ENCODE results near the gene MRPL37.
"Not testable (repeated sequence)": the region's sequence is repeated elsewhere in the genome, so short reads cannot be mapped to it uniquely, and the experiment has no call there.

The MRPL37 gene

GRCh38 chr1:54172614-54173599, 27.1 kb upstream of the MRPL37 start:
- FAIRE-seq: no peak

DNA sequence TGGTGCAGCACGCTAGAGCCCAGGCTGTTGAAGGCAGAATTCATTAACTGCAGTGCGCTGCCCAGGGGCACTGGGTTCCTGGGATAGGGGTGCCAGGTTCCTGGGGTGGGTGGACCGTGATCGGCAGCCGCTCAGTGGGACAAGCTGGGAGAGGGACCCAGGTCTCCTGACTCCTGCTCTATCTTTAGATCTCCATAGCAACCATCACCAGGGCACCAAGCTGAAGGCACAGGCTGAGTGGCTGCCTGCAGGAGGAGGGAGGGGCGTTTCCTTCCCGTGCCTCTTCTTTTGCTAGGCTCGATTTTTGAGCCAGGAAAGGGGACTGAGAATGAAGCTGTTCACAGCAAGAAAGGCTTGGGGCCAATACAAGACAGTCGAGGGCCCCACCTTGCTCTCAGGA, 26.3 kb upstream of the MRPL37 start:
- no peak for FAIRE-seq

- no peak for FAIRE-seq
Observed at GRCh38 chr1:54174106-54174505, 25.9 kb upstream of the MRPL37 start.

DNA sequence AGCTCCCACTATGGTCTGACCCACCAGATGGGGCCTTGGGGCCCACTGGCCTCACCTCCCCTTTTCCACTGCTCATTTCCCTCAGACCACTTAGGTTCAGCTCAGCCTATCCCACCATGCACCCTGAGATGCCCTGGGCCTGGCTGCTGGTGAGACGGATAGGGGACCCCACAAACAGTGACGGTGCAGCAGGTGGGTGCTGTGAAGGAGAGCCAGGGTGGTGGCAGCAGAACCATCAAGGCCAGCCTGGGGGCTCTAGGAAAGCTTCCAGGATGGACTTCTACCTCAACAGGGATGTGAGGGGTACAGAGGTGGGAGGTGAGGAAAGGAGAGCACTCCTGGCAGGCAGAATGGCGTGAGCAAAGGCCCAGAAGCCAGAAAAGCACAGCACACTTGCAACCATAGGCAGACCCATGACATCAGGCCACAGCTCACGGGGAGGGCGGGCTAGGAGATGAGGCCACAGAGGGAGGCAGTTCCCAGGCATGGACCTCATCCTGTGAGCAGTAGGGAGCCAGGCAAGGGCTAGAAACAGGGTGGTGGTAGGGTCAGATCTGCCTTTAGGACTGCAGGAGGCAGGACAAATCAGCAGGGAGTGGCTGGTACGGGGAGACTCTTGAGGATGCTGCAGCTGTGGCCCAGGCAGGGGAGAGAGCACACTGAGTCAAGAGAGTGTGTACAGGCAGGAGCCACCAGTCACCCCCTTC, 23.2 kb upstream of the MRPL37 start:
- FAIRE-seq: no peak

- no peak for FAIRE-seq
Observed at GRCh38 chr1:54177726-54178125, 22.2 kb upstream of the MRPL37 start.

- no peak for FAIRE-seq
Observed at GRCh38 chr1:54178296-54179070, 21.5 kb upstream of the MRPL37 start.

GRCh38 chr1:54180701-54181360, 19.1 kb upstream of the MRPL37 start:
- no peak for FAIRE-seq

DNA sequence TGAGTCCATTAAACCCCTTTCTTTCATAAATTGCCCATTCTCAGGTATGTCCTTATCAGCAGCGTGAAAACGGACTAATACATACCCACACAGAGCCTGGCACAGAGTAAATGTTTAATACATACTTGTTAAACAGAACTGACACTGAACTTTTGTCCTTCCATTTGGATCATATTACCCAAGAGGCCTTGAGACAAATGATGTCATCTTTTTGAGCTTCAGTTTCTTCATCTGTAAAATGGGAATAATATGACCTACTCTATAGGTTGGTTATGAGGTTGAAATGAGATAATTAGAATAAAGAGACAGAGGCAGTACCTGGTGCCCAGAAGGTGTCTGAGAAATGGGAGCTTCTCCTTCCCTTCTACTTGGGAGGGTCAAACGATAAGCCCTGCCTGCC, 13.9 kb upstream of the MRPL37 start:
- no peak for FAIRE-seq

DNA sequence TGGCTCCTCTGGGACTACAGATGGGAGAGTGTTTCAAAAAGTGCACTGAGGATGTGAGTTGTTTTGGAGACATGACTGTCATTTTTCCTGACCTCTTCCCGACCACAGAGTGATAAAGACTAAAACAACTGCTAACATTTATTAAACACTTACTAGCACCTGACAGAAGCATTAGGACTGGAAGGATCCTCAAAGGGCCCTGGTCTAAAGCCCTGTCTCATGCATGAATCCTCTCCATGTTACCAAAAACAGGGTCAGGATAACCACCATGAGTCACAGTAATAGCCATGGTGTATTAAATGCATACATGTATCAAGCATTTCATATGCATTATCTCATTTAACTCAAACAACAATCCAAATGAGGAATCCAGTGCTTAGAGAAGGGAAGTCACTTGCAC, 11.7 kb upstream of the MRPL37 start:
- FAIRE-seq: no peak

DNA sequence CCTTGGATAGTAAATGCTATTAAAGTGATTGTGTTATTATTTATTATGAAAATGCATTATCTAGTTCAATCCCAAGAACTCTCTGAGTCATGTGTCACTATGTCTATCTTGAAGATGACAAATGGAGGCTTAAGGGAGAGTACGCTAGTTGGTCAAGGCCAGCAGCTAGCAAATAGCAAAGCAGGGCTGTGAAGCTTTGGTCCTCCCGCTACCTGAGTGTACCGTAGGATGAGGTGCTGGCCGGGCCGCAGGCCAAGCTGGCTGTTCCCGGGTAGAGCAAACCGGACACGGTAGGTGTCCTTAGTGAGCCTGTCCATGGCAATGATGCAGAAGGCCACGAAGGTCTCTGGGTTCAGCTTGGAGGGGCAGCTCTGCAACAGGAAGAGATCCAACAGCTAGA, 9.4 kb upstream of the MRPL37 start:
- no peak for FAIRE-seq

DNA sequence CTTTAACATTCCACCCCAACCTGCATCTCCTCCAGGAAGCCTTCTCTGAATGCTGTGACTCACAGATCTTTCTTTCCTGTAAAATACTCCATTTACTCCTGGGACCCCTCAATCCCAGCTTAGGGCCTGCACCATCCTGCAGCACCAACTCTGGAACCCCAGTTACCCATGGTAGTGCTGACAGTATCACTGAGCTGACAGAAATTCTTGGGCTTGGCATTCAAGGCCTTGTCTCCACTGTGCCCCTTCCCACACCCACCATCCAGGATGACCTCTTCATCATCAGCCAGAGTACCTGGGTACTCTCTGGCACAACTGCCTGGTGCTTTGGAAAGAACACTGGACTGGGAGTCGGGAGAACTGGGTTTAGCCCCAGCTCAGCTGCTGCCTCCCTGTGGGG, 8.4 kb upstream of the MRPL37 start:
- no peak for FAIRE-seq

GRCh38 chr1:54193453-54193852, 6.5 kb upstream of the MRPL37 start:
- no peak for FAIRE-seq

DNA sequence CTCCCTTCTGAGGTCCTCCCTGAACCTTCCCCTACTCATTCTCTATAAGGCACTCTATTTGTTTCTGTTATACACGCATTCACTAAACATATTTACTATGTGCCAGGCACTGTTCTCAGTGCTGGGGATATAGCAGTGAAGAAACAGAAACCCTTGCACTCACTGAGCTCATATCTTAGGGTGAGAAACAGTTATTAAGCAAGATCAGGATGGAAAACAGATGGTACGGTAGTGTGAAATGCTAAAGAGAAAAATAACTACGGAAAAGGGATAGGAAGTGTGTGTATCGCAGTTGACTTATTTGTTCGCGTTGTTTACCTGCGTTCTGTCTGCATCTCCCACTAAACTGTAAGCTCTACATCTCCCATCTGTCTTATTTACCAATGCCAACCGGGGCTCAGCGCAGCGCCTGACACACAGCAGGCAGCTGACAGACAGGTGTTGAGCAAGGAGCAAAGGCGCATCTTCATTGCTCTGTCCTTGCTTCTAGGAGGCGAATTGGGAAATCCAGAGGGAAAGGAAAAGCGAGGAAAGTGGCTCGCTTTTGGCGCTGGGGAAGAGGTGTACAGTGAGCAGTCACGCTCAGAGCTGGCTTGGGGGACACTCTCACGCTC, 709 bp upstream of the MRPL37 start:
- FAIRE-seq: no peak

DNA sequence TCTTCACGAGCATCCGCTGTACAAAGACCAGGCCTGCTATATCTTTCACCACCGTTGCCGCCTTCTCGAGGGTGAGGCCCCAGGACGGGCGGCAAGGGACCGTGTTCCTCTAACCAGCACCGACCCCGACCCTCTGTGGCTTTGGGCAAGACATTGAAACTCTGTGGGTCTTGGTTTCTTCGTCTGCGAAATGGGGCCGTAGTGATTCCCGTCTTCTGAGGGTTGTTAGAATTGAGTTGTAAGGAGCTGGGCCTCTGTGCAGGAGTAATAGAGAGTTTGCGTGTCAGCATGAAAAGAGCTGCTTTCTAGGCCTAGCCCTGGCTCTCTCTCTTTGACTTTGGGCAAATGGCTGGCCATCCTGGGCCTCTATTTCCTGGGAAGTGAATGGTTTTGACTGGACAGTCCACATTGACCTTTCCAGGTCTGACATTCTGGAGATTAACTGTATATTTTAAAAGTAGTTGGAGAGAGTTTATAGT, 591 bp downstream of the MRPL37 start:
- no peak for FAIRE-seq

DNA sequence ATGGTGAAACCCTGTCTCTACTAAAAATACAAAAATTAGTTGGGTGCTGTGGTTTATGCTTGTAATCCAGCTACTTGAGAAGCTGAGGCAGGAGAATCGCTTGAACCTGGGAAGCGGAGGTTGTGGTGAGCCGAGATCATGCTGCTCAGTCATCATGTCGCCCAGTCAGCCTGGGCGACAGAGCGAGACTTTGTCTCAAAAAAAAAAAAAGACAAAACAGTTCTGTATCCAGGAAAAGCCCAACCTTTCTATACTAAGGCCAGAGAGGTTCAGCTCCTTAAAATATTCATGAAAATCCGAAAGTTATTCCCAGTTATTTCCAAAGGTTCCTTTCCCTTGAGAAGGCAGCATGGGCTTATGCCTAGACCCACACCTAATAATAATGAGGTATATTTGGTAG, 4.2 kb downstream of the MRPL37 start:
- no peak for FAIRE-seq

DNA sequence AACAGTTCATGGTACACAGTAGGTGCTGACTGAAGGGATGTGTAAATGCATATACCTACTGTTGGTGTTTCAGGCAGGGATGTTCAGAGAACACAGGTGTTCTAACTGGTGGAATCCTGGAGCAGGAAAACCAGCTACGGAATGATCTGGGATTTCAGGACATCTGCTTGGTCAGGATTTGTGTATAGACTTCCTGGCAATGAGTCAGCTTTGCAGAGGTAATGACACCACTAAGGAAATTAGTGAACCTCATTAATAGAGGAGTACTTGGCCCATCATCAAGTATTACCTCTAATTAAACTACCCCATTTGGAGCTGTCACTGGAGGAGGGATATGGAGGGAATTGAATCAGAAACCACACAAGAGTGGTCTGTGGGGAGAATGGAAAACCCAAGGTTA, 7.3 kb downstream of the MRPL37 start:
- FAIRE-seq: no peak

- not testable (repeated sequence) for FAIRE-seq
Observed at GRCh38 chr1:54207896-54208295, 7.9 kb downstream of the MRPL37 start.

- no peak for FAIRE-seq
Observed at GRCh38 chr1:54212872-54213271, 12.9 kb downstream of the MRPL37 start.

- FAIRE-seq: no peak
Observed at GRCh38 chr1:54215523-54215922, 15.6 kb downstream of the MRPL37 start.

- no peak for FAIRE-seq
Observed at GRCh38 chr1:54218883-54219687, 19.1 kb downstream of the MRPL37 start.

DNA sequence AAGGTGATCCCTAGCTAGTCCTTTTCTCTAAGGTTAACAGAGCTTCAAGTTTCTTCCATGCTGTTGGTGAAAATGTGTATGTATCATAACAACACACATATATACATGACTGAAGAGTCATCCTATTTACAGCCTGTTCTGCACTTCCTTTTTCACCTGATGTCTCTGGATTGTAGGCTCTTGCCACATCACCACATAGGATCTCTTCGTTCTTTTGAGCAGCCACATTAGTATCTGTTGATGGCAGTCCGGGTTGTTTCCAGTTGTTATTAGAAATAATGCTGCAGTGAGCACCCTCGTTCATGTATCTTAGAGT, 19.7 kb downstream of the MRPL37 start:
- no peak for FAIRE-seq
